Activated naive CD4-positive, alpha-beta T cell (primary cell): Measurements from ENCODE around the gene KCNC2.
"Not testable (repeated sequence)": the region's sequence is repeated elsewhere in the genome, so short reads cannot be mapped to it uniquely, and the experiment has no call there.

ENCODE experiments used
- DNase-seq, 4 experiments: peaks; one replicate each; lab custom pipeline; 2025; lab: John Stamatoyannopoulos, UW

KCNC2 gene

DNA sequence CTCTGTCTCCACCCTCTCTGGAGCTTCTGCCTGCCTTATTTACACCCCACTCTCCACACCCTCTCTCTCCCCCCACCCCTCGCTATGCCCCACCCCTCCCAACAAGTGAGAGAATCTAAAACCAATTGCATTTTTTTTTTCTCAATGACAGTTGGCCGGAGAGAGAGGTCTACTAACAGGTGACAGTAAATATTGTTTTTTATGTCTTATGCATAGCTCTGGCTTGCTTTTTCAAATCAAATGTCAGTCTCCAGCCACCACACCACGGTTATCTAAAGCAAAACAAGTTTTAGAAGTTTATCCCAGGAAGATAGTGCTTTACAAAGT lies at the start of gene KCNC2:
TSS of gene KCNC2 (minus strand) at position 28 of the 327 bp plus-strand sequence.
- DNase-seq = no peak

DNA sequence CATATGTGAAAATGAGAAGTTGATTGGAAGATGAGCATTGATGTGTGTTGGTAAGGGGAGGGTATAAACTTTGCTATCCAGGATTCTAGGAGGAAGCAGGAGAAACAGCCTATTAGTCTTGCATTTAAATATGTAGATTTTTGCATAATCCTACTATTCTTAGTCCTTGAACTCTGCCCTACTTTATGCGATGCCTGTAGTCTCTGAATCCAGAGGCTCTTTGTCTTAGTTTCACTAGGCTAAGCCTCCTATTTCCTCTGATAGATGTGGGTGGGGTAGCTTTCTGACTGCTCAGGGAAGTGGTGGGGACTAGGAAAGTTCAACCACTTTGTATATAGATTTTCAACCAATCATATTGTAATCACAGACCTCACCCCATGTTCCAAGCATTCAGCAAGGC lies 49.5 kb upstream of the KCNC2 start:
- no peak for DNase-seq

DNA sequence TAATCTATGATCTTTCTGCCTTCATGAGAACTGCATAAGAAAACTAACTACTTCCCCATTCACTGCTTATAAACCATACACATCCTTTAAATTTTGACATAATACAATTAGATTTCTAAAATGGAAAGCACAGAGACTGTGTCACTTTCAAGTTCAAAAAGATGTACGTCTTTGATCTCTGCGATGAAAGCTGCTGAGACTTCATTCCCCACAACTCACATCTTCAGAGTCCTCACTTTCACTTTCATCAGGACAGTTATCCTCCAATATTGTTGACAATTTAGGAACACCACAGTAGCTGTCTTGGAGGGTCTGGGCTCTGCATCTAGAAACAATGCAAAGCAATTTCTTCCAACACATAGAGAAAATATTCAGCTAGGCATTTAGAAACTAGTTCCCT lies 47.9 kb upstream of the KCNC2 start:
- DNase-seq = no peak

DNA sequence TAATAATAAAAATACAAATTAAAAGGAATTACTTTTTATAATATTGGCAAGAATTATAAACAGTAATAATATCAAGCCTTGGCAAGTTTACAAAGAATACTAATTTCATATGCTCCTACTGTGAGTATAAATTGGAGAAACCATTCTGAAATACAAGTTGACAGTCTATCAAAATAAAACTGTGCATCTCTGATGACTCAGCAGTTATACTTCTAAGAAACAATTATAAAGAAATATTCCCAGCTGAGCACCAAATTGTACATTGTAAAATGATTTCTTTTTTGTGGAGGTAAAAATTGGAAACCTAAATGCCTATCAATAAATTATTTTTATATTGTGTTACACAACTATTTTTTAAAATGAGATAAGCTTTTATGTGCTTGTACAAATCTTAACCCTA lies 35.5 kb upstream of the KCNC2 start:
- DNase-seq = no peak

DNA sequence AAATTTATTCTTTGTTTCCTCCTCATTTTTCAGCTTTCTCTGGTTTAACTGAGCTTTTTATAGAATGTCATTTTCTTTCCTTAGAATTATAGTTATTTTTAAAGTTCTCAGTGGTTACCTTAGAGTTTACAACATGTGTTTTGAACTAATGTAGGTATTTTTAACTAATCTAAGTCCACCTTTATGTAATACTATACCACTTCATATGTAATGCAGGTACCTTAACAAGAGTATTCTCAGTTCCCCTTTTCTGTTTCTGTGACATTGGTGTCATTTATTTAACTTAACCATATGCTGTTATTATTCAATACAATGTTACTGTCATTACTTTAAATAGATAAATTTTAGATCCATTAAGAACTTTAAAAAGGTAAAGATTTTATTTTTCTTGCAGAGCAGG lies 30.3 kb upstream of the KCNC2 start:
- no peak for DNase-seq

DNA sequence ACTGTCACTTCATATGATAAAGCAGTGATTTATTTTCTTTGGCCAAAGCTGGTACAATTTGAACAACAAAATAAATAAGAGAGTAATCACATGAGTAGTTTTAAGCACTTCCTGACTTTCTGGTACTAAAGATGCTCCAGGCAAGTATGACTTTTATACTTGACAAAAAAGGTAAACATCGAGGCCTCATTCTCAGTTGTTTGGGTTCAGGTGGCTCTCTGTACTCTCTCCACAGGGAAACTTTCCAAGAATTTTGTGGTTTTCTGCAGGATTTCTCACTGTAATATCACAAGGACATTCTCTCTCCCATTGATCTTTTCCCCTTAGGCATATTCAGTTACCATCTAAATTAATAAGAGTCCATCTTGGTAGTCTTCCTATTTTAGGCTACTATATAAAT lies 26.6 kb upstream of the KCNC2 start:
- DNase-seq = no peak

DNA sequence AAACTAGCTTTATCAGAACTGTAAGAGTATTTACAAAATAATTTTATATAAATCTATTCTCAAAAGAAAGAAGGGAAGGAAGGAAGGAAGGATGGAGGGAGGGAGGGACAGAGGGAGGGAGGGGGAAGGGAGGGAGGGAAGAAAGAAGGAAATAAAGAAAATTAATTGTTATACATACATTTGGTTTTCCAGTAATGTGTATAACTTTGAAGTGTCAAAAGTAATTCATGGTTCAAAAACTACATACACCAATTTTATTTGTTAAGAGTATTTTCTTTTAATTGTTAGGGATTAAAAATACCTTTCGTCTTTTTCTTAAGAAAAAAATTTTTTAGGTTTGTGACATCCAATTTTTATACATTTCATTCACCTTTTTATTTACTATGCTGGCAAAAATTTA lies 17.5 kb upstream of the KCNC2 start:
- DNase-seq = no peak

DNA sequence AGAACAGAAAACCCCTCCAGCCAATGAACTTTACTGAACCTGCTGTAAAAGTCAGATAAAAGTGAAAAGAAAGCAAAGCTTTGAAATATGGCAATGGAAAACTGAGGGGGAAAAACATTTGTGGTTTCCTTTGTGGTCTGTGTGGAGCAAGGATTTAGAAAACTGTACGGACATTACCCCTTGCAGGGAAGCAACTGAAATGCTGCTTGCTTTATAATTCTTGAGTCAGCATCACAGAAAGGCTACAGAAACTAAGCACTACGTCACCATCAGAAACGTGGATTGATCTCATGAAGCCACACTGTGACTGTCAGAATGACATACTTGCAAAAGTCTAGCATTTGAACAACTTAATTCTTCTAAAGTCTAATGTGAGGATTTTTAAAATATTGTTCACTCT lies 2.4 kb upstream of the KCNC2 start:
- no peak for DNase-seq

DNA sequence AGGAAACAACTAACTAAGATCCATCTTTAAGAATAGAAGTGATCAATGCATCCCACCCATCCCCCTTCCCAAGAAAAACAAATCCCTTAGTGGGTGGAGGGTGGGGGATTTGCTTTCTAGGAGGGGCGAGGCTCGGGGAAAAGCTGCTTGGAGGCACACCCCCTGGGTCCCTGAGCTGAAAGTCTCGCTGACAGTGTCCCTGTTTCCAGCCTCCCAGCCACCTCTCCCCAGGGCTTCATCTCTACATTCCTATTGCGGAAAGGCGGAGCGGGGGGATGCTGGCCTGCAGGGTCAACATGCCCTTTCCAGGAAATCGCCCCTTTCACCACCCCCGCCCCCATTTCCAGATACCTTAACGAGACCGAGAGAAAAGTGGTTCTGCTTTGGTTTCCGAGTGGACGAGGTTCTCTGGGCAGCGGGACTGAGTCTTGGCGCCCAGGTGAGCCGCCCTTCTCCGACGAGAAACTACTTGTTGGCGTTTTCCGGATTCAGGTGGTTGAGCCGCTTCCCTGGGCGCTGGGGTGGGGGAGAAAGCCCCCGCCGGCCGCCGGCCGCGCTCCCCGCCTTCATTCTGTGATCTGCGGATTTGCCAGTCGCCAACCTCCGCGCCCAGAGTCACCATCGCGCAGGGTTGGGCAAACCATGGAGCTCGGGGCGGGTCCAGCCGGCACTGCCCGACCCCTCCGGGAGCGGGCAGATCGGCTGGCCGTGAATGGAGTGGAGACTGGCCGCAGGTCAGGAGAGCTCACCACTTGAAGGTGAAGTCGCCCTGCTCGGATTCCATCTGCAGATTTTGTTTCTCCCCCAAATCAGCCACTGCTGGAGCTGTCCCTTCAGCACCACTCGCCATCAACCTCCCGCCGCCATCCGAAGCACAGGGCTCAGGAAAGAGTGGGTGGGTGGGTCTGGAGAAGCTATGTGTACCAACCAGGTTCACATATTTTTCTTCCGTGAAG lies 505 bp downstream of the KCNC2 start:
- no peak for DNase-seq

DNA sequence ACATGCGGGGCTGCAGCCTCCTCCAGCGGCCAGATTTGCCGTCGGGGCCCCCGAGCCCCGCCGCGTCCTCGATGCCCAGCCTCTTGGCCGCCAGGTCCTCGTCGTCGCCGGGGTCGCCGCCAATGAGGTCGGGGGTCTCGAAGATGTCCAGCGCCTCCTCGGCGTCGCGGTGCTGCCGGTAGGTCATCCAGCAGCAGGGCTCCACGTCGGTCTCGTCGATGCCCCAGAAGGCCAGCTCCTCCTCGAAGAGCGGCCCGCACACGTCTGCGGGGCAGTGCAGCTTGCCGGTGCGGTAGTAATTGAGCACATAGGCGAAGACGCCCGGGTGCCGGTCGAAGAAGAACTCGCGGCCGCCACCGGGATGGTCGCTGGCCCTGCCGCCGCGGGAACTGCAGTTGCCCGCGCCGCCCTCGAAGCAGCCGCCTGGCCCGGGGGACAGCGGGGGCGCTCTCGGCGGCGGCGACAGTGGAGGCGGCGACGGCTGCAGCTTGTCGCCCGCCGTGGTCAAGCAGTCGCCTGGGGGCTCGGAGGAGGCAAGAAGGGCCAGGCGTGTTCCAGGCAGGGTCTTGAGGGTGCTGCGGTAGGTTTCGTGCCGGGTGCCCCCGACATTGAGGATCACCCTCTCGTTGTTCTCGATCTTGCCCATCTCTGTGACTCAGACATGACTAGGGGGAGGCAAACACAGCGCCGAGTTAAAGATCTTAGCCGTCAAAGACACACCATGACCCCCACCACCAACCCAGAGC lies 2.1 kb downstream of the KCNC2 start:
- no peak for DNase-seq

DNA sequence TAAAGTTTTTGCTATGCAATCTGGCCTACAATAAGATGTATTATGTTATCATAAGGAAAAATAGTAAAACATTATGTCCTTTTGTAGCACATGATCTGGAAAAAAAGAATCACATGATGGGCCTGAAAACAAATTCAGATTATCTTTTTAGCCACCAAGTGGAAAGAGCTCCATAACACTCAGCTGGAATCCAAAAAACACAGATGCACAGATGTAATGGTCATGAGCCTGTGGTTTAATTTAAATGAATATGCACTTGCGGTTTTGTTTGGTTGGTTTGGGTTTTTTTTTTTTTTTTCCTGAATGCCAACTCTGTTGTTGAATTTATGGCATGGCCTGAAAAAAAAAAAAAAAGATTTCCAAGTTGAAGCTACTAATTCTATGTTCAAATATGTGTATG lies 4.1 kb downstream of the KCNC2 start:
- DNase-seq = no peak

DNA sequence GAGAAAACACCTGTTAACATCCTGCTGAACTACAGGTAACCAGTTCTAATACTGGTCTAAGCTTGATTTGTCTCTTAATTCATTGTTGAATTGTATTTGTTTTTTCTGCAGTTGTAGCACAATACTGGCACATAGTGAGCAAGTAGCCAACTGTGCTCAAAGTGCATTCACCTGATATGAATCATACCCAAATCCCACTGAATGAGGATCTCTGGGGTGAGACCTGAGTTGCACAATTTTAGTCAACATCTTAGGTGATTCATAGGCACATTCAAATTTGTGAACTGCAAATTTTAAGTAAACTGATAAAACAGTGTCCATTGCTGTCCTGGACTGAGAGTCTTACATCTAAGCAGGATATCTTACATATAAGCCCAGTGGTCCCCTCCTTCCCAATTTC lies 12.8 kb downstream of the KCNC2 start:
- no peak for DNase-seq

DNA sequence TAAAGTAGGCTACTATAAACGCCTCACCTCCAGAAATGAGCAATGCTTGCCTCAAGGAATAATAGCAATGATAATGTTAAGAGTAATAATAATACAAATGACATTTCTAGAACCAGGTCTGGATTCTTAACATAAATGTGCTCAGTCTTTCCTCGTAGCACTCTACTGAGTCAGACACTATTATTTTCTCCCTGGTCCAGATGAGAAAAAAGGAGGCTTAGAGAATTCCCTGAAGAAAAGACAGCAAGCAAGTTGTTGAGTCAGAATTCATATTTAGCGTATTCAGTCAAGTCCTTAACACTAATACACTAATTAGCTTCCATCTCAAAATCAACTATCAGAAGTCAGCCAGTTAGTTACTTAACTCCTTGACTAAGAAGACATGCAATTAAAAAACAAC lies 13.2 kb downstream of the KCNC2 start:
- DNase-seq = no peak

DNA sequence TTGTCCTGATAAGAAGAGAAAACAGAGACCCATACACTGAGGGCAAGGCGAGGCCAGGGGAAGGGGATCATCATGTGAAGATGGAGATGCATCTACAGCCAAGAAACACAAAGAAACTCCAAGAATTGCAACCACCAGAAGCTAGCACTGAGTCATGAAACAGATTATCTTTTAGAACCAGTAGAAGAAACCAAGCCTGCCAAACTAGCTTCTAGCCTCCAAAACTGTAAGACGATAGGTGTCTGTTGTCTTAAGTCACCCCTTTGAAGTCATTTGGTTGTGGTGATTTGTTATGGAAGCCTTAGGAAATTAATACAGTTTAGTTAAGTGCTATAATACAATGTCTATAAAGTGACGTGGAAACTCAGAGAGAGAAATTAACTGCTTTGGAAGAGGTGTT lies 15.4 kb downstream of the KCNC2 start:
- DNase-seq = no peak

DNA sequence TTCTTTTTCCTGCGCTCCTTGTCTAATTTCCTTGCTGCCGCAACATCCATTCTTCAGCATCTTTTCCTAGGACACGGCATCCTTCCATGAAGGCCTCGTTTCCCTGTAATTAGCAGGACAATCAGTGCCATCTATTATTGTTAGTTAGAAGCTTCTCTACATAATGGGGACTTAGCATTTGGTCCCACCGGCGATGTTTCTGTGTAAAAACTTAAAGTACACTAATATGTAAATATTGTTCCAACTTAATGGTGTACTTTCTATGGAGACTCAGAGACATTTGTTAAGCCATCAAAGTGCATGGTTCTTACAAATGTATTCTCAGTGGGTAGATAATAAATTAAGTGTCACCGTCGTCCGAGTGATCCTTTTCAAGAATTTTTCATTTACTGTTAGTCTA lies 17.4 kb downstream of the KCNC2 start:
- DNase-seq = no peak

DNA sequence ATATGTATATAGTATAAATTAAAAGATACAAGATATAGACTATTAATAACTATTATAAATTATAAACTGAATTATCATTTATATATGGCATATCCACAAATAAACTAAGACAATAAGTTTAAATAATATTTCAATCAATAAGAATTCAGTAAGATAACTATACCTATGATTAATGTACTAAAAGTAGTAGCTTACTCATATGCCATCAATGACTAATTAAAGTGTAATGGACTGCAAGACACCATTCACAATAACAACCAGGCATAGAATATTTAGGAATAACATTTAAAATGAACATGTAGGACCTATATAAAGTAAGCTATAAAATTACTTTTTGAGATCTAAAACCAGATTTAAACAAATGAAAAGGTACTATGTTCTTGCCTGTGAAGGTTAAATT lies 18.8 kb downstream of the KCNC2 start:
- no peak for DNase-seq

DNA sequence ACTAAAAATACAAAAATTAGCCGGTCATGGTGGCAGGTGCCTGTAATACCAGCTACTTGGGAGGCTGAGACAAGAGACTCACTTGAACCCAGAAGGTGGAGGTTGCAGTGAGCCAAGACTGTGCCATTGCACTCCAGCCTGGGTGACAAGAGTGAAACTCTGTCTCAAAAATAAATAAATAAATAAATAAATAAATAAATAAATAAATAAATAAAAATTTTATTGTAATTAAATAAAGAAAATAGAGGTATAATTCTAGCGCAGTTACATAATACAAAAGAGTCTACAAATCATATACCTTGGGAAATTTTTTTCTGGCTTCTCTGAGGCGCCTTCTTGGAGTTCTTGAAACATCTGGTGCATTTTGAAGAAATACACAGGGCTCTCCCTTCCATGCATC lies 23.8 kb downstream of the KCNC2 start:
- DNase-seq = not testable (repeated sequence)

DNA sequence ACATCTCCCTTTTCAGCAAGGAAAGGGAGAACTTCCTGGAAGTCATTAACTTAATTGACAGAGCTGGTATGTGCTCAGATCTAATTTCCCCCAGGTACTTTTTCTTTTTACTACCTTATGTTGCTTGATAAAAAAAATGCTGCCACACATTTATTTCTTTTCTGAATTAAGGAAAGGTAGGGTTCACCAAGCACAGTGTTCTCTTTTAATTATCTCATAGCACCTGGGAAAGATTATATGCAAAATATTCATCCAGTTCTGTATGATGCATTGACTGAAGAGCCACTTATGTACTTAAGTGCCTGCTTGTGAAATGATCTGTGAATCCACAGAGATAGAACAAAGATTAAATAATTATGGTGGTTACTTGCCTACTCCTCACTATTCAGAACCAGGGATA lies 25.1 kb downstream of the KCNC2 start:
- no peak for DNase-seq

DNA sequence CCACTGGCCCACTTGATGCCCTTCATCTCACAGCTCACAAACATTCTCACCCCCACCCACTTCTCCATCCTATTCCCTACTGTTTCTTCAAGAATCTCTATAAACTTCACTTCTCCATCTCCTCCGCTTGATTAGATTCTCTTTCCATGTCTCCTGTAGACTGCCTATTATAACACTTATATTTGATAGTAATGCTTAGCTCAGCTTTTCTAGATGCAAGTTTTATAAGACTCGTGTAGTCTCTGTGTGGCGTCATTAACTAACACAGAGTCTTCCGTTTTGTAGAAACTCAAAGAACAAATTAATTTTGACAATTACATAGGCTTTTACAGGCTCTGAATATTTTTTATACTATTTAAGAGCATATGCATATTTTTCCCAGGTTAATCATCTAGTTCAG lies 25.7 kb downstream of the KCNC2 start:
- DNase-seq = no peak

DNA sequence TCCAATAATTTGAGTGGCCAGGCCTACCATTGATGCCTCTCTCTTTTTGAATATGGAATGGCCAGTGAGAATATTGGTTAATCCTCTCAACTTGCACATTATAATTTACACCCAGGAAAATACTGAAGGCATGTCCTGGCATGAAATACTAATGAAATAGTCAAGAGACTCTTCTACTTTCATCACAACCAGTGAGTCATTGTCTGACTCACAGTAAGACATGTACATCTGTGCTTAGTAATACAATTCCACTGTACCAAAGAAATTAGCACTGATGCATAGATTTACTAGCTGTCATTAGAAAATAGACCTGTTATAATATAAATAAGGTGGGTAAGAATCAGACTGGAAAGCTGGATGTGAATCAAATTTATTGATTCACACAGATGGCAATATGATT lies 31.6 kb downstream of the KCNC2 start:
- no peak for DNase-seq

DNA sequence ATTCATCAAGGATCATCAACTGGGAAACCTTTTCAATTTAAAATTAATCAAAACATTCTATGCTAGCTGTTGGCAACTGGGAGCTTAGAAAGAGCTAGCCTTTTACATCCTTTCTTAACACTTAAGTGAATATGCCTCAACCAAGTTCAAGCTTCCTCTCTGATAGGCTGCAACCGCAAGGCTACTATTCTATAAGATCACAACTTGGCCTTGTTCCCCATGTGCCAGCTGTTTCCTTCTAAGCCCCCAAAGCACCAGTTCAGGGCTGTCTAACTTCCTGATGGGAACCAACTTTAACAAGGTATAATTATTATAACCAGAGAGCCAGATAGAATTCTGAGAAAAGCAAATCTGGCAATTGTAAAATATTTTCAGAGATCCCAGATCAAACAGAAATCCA lies 37.0 kb downstream of the KCNC2 start:
- no peak for DNase-seq

DNA sequence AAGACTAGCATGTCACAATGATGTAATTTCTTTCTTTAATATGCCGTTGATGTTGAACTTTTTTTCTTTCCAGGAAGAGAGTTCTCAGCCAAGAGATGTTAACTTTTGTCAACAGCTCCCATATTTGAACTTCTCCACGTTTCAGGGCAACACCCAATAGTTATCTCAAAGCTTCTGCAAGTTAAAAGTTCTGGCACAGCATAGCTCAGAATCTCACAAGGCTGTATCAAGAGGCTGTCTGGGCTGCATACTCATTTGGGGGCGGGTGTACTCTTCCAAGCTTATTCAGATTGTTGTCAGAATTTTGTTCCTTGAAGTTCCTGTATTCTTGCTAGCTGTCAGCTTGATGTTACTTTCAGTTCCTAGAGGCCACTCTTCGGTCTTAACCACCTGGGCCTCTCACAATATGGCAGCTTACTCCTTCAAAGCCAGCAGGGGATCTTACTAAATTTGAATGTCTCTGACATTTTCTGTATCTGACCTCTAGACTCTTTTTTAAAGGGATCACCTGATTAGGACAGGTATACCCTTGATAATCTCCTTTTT lies 38.9 kb downstream of the KCNC2 start:
- DNase-seq = no peak

DNA sequence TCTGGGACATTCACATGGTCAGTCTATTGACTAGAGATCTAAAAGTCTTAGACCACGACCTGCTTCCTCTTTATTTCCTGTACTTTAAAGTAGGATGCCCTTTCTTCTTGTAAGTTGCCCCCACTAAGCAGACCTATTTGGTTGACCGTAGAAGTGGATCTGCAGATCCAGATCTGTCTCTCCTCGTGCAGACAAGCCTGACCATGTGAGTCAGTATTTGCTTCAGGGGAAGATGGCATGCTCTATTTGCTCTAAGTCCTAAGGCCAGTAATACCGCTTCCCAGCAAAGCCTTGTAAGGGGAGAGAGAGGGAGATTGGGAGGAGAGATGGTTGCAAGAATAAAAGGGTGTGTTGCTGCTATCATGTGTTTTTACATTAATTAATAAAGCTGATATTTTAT lies 46.8 kb downstream of the KCNC2 start:
- DNase-seq = no peak
